NCI-H2107 treated with DMSO at 0.1 percent for 48 hours (cell line): Measurements from ENCODE around the gene FARS2.
"Not testable (repeated sequence)": the region's sequence is repeated elsewhere in the genome, so short reads cannot be mapped to it uniquely, and the experiment has no call there.

Experiments
- DNase-seq: peaks from one replicate; lab custom pipeline; 2025; ENCODE audit not compliant: unreplicated experiment; lab: John Stamatoyannopoulos, UW

FARS2 gene

DNA sequence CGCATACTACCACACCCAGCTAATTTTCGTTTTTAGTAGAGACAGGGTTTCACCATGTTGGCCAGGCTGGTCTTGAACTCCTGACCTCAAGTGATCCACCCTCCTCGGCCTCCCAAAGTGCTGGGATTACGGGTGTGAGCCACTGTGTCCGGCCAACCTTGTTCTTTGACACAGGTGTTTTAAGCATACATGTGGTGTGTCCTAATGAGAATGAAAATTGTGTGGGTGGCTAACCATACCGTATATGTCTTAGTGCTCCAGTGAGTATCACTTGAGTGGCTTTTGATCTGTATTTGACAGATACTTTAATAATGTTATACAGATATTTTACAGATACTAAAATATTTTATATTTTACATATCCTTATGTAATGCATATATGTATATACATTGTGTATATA is 395.4 kb downstream of the FARS2 start:
- not testable (repeated sequence) for DNase-seq

DNA sequence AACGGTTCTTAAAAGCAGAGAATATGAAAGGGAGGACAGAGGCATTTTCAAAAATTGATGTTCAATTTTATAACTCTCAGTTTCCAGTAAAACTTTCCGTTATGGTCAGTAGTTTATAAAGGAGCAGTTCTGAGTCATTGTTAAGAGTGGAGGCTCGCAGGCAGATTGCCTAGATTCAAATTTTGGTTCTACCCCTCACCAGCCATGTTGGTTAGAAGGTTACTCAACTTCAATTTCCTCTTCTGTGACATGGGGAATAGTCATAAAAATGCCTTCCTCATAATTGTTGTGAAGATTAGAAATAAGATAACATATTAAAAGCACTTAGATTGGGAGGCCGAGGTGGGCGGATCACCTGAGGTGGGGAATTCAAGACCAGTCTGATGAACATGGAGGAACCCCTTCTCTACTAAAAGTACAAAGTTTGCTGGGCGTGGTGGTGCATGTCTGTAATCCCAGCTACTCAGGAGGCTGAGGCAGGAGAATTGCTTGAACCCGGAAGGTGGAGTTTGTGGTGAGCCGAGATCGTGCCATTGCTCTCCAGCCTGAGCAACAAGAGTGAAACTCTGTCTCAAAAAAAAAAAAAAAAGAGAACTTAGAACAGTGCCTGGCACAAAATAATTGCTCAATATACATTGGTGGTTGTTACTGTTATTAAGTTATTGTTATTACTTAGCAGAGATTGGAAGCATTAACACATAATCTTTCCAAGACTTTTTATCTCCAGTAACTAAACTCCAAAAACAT is 396.5 kb downstream of the FARS2 start:
- DNase-seq = no peak

DNA sequence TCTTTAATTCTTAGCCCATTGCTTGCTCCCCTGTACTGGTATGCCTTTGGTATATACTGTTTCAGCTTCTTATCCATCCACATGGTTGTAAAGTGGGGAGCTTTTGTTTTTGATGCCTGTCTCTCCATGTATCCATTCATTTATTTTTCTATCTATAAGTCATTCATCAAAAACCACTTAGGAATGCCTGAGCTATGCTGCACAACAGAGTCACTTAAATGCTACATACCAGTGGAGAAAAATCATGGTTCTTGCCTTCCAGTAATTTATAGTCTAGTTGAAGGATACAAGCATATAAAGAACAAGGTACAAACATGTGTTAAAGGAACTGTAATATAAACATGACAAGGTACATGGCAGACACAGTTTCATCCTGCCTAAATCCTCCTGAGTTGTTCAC is 398.2 kb downstream of the FARS2 start:
- no peak for DNase-seq

DNA sequence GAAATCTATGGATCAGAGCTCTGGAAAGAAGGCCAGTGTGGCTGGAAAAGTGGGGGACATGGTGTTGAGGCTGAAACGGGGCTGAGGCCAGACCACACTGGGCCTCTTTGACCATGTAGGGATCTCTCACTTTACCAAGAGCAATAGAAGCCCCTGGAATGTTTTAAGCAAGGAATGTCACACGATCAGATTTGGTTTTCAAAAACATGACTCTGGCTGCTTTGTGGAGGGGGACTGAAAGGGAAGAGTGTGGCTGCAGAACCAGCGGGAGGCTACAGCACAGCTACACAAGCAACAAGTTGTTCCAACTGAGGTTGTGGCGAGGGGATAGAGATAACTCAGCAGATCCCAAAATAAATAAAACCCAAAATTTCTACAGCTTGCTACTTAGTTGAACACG is 399.5 kb downstream of the FARS2 start:
- no peak for DNase-seq

DNA sequence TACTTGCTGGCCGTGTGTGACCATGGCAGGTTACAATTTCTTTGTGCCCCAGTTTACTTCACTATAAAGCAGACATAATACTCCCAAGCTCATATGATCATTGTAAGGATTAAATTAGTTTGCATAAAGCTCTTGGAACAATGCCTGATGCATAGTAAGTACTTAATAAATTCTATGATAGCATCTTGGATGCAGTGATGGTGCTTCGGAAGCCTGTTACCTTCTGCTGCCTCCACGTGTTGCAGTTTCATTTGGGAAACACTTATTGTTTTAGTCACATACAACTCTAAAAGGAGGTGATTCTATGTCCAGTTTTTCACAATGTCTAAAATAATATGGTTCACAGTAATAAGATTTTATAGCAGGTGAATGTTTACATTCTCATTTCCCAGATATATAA is 401.5 kb downstream of the FARS2 start:
- no peak for DNase-seq

DNA sequence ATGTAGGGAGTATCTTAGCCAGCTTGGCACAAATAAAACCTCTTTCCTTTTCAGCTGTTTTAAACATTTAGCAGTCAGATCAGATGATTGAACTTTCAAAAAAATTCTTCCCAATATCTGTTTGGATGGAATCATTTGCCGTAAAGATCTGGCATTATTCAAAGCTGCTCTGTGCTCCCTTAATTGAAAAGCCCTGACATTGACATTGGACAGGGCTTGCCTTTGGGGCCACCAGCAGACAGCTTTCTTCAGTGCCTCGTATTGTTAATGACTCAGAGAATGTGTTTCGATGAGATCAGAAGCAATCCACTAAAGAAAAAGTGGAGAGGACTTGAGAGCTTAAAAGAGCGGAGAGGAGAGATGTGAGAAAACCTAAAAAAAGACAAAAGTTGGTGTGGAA is 401.9 kb downstream of the FARS2 start:
- DNase-seq = no peak

DNA sequence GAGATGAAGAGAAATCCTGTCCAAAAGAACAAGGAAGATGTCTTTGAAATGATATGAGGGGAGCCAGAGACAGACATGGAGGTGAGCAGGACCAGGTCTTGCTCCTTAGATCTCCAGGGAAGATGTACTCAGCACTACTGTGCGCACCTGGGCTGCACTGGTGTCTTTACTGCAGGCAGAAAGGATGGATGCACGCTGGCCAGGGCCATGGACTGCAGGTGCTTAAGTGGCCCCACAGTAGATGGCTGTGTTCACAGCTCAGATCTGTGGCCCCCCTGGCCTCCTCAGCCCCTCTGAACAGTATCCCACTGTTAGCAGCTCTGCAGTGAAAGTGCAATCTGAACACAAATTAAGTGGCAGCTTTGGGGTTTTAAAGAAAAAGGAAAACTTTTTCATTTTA is 402.4 kb downstream of the FARS2 start:
- DNase-seq = no peak

DNA sequence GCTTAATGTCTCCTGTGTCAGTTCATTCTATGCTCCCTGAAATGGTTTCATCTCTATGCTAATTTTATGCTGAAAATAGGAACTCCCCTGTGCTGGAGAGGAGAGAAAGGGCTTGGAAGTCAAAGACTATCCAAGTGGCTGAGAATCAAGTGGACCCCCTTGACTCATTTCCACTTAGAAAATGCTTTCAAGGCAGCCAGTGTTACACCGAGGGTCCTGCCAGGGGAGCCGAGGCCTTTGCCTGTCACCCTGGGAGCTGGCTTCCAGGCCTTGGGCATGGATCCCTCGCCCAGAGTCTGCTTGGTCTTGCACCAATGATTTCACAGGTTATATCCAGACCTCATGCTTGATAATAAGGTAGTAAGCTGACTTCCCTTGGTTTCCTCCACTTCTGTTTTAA is 402.8 kb downstream of the FARS2 start:
- no peak for DNase-seq

DNA sequence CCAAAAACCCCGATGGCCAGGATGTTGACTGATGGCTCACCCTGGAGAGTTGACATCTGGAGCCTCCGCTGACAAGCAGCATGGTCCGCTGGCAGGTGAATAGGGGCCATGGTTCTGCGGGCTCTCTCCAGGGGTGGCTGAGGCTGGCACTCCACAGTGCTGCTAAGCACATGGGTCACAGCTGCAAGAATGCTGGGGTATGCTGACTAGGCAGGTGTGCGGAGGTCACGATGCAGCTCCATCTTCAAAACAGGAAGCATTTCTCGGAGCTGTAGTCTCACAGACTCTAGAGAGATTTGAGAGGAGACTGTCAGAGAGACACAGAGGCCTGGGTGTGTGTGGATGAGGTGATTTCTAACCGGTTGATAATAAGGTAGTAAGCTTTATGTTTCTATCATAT is 403.9 kb downstream of the FARS2 start:
- DNase-seq = no peak

DNA sequence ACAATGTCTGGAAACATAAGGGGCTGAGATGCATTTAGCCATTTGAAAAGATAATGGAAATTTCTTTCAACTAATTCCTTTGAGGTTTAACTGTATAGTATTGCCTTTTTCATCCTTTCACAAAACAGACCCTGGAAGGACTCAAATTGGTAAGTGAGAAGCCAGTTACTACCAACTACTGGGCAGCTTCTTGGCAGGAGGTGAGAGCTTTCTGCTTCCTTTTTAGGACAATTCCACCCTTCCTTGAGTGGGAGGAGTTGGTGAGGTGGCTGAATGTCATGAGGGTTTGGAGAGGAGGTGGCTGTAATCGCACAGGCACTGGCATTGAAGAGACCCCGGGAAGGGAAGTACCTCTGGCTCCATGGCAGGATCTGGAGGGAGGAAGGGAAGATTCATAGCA is 404.4 kb downstream of the FARS2 start:
- no peak for DNase-seq

DNA sequence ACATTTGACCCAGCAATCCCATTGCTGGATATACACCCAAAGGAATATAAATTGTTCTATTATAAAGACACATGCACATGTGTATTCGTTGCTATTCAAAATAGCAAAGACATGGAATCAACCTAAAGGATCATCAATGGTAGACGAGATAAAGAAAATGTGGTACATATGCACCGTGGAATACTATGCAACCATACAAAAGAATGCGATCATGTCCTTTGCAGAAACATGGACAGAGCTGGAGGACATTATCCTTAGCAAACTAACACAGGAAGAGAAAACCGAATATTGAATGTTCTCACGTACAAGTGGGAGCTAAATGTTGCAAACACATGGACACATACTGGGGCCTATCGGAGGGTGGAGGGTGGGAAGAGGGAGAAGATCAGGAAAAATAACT is 405.4 kb downstream of the FARS2 start:
- no peak for DNase-seq

DNA sequence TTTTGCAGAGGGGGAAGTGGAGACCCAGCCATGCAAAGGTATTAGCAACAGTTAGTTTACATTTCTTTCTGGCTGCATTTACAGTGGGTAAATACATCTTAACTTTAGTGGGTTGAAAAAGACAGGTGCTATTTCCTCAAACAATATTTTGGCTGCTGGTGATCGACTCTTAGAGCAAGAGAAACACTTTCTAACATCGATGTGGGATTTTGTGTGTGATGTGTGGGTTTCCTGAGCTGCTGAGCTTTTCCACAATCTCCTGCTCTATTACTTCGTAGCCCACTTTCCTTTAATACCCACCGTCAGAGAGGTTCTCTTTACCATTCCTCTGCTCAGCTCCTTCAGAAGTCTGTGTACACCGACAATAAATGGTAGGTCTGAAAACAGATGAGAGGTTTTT is 406.4 kb downstream of the FARS2 start:
- DNase-seq = no peak

DNA sequence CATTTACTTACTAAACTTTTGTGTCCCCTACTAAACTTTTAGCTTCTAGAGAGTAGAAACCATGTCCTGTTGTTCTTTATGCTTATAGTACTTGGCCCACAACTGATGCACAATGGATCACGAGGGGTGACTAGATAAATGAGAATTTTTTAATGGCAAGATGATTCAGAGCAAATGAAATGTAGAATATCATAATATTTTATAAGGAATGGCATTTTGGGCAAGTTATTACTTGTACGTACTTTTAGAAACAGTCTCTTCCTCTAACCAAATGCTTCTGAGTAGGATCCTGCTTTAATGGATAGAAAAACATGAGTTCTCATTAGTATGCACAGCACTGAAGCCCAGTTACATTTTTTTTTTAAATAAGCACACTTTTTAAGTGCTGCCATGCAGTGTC is 409.1 kb downstream of the FARS2 start:
- DNase-seq = no peak

DNA sequence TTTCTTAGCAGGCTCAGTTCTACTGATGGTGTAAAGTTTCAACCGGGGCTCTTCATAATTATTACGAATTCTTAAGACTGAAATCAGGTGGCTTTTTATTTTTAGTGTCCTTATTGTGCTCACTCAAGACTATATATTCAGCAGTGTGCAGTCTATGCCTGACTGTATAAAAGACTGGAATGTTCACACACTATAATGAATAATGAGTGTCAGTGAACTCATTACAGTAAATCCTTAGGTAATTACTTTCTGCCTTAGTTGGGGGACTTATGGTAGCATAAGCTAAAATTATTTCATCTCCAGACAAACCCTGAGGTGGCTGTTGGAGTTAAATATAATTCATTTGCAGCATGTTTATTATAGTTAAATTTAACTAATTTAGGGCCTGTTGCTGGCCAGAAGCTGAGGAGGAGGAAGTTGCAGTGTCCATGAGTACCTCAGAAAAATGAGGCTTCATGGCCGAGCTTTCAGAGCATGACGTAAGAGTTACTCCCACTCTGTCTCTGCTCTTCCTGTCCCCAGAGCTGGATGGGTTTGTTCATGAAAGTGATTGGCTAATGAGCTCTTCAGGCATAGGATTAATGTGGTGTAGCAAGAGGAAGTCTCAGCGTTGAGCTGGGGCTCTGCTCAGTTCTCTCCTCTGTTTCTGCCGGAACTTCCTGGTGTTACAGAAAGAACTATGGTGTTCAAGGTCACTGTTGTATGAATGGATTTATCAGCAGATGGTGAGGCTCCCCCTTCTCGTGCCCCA is 409.7 kb downstream of the FARS2 start:
- no peak for DNase-seq

DNA sequence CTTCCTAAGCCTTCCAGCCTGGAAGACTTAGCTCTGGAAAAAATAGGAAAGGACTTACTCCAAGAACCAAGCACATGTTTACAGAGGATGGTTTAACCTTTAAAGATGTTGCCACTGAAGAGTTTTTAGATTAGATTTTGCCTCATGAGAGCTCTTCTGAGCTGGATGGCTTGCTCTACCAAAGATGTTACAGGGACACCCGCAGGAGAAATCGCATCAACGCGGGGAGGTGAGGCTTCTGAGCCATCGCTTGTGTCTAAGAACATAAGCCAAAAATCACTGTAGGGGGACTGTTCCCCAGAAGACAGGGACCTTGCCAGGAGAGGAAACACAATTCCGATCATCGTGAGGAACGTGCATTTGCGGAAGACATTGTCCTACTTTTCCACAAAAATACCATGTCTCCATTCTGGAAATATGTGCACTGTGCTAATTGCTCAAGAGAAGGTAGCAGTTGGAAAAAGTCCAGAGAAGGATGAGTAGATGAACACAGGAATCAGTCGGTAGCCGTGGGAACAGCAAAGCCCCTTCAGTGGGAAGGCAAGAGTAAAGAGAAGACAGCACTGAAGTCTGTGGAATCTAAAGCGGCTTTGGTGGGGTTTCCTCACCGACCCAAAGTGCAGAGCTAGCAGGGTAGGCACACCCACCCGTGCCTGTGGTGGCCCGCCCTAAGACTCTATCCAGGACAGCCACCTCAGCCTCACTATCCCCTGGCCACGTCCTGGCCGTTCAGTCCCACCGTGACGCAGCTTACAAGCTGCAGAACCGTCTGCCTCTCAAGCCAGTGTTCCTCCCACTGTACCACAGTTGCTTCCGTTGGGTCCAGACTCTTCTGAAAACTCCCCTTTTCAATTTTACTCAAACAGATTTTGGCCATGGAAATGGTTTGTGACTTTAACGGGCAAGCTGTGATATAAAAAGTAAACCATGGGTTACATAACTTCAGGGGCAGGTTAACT is 410.6 kb downstream of the FARS2 start:
- no peak for DNase-seq

DNA sequence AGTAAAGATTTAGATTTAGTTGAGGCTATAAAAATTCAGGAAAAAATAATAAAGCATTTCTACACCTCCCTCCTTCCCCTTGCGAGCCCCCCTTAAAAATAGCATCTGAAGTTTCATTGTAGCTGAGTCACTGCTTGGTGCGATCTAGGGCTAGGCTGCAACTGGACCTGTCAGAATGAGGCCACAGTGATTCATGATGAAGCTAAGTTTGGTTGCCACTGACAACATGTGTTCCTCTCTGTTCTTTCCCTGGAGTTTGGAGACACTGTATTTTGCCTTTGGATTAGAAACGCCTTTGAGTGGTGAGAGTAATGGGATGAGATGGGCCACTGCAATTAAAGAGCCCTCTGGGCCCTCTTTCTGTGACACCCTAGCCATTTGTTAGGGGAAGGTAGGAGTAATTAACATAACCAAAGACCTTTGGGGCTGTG is 411.3 kb downstream of the FARS2 start:
- DNase-seq = no peak

DNA sequence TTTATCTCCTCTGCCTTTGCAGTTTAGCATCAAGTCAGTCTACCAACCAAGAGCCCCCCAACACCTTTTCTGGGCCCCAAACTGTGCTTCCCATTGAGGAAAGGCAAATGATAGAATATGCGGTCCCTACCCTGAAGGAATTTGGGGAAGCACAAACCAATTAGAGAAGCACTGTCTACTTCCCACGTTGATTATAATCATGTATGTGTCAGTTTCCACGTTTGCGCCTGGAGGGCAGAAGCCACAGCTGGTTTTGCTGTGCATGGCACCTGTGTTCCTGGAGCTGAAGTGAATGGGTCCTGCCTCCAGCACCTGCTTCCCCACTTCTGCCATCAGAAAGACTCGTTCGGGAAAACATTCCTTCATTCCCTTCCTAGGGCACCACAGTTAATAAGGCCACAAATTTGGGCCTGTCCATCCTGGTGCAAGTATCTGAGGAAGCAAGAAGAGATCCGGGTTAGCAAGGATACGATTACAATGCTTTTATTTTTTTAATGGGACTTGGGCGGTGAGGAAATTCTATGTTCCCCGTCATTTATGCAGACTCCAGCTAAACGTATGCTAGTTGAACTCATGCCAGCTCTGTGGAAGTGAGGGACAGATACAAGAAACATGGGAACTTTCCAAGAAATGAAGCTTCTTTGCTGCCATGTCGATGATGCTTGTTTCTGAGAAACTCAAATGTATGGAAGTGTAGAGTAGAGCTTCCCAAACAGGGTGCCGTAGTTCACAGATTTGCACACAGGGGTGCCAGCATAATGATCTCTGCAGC is 411.9 kb downstream of the FARS2 start:
- no peak for DNase-seq

DNA sequence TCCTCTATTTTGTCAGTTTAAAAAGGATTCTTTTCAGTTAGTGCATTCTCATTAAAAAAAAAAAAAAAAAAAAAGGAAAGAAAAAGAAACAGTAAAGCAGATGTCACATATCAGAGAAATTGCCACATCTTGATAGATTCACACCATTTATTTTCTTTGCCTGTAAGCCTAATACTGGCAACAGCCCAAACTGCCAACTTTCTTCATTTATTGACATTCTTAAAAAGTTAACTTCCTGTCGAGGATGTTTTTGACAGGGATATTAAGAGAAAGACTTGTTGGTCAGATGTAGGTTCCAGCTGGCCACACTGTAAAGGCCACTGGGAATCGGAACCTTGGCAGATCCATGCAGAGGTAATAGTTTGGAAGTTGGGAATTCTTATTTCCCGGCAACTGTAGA is 412.8 kb downstream of the FARS2 start:
- no peak for DNase-seq

DNA sequence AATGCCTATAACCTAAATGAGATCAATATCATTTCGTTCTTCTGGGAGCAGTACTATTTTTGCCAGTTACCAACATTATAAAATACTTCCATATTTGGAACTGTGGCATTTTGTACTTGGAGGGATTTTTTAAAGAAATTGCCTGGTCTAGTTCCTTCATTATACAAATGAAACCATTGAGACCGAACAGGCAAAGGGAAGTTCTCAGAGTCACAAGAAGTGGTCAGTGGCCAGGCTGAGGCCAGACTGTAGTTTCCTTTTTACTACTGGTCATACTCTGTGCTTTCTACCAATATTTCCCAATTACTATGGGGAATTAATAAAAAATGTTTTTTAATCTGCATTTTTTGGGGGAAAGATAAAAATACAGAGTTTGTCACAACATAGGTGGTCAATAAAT is 413.4 kb downstream of the FARS2 start:
- DNase-seq = no peak

DNA sequence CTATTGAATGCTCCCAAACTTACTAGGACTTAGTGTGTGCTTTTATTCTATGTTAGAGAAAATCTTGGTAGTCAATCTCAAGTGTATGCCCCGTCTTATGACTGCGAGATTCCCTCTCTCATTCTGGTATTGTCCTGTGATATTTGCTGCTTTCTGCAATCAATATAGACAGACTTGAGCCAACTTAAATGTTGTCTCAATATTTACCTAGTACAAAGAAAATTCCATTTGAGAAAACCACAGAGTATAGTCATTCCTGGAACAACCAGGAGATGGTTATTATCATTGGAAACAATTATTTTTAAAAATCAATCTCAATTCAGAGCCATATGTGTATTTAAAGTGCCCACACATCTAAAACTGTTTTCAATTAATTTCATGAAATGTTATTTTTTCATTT is 415.4 kb downstream of the FARS2 start:
- no peak for DNase-seq
